Activated CD4-positive, alpha-beta memory T cell treated with anti-CD3 and anti-CD28 coated beads, Interleukin-2, amount 10 ng/mL, durations not matched to agents 7 days and 5 days (primary cell): ENCODE results near the gene TNN. TPM values are rescaled to one million over a fixed set of nuclear protein-coding genes. Genes with fewer than 3 reads are reported as not detected.

Experiments used
- CTCF ChIA-PET: fragments of 350-600 bp; sonication (Branson Sonifier 250); formaldehyde crosslinking; loops from one replicate; lab custom pipeline; 2021; ENCODE audit warnings: antibody characterized with exemption, inconsistent platforms; lab: Charles Lee
- POLR2A ChIA-PET: fragments of 350-600 bp; sonication (Branson Sonifier 250); formaldehyde crosslinking; loops from one replicate; lab custom pipeline; 2021; ENCODE audit warnings: antibody characterized with exemption; lab: Charles Lee
- DNase-seq: peaks from one replicate; pipeline ENCODE4 v3.0.0-alpha.2; 2020
- H3K27ac Mint-ChIP-seq: one replicate; pipeline ENCODE4 v1.8.0; 2021; ENCODE audit warnings: mild to moderate bottlenecking, mixed read lengths
- H3K27me3 Mint-ChIP-seq: one replicate; pipeline ENCODE4 v1.8.0; 2021; ENCODE audit warnings: mixed read lengths
- H3K36me3 Mint-ChIP-seq: one replicate; pipeline ENCODE4 v1.8.0; 2021; ENCODE audit warnings: low read depth, mixed read lengths
- H3K4me1 Mint-ChIP-seq: one replicate; pipeline ENCODE4 v1.8.0; 2021; ENCODE audit warnings: mixed read lengths
- H3K4me3 Mint-ChIP-seq: one replicate; pipeline ENCODE4 v1.8.0; 2021; ENCODE audit warnings: mild to moderate bottlenecking, mixed read lengths
- H3K9me3 Mint-ChIP-seq: one replicate; pipeline ENCODE4 v1.8.0; 2021; ENCODE audit warnings: mixed read lengths
- total RNA-seq, 2 experiments: library from RNA; stranded (reverse); gene quantifications; one replicate each; pipeline ENCODE4 v1.2.3, GENCODE V29; 2021

Gene TNN
- total RNA-seq, 2 experiments from 2014 or later = not detected

GRCh38 chr1:175138579-175138978 lies 70.9 kb downstream of the TNN start:
- Mint-ChIP-seq H3K9me3 (no peaks in the 10 kb centered on the region), H3K36me3 (no peaks in the 10 kb centered on the region), H3K4me3 (no peak overlapping the region), H3K27me3 (peaks cover 38% of the 10 kb centered on the region), H3K4me1 (peaks cover 8% of the 10 kb centered on the region), H3K27ac (no peak overlapping the region)
- CTCF ChIA-PET = no interaction called here
- no peak for DNase-seq
- POLR2A ChIA-PET = no interaction called here

DNA sequence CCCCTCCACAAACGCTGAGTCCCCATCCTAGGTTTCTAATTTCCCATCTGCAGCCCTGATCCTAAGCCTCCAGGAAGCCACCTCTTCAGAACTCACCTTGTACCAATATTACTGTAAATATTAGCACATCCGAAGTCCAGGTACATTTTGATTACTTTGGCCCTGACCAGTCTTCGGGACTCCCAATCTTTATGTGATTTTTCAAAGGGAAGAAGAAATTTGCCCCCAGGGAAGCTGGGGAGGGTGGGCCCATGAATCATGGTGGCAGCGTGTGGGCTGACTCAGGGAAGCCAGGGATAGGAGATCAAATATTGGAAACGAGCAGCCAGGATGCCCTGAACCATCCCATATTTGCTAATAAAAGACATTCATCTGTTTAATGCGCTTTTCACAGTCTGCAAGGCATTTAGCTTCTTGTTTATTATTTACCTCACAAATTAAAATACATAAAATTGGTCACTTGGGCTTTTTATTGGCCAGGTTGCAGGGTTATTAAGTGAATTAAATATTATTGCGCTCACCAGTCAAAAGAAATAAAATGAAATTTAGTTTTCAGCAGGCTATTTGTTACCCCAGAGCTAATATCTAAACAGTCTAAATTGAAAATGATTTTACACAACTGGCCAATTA lies 78.4 kb downstream of the TNN start:
- H3K36me3 Mint-ChIP-seq = no peaks in the 10 kb centered on the region
- H3K9me3 Mint-ChIP-seq = no peaks in the 10 kb centered on the region
- ChIA-PET POLR2A (interaction anchor here (1.0 kb wide), 1 partner anchor 949 kb away, joined by 3 read pairs; no protein-coding TSS in a partner anchor), CTCF (interaction anchor here (0.6 to 7.3 kb wide), 41 partner anchors 9 to 887 kb away, joined by 3 to 79 read pairs (median 4); no protein-coding TSS in a partner anchor)
- peaks cover 8% of the 10 kb centered on the region for H3K4me1 Mint-ChIP-seq
- peaks cover 22% of the 10 kb centered on the region for H3K27me3 Mint-ChIP-seq
- no peak for DNase-seq
- H3K4me3 Mint-ChIP-seq = no peak overlapping the region
- no peak overlapping the region for H3K27ac Mint-ChIP-seq

DNA sequence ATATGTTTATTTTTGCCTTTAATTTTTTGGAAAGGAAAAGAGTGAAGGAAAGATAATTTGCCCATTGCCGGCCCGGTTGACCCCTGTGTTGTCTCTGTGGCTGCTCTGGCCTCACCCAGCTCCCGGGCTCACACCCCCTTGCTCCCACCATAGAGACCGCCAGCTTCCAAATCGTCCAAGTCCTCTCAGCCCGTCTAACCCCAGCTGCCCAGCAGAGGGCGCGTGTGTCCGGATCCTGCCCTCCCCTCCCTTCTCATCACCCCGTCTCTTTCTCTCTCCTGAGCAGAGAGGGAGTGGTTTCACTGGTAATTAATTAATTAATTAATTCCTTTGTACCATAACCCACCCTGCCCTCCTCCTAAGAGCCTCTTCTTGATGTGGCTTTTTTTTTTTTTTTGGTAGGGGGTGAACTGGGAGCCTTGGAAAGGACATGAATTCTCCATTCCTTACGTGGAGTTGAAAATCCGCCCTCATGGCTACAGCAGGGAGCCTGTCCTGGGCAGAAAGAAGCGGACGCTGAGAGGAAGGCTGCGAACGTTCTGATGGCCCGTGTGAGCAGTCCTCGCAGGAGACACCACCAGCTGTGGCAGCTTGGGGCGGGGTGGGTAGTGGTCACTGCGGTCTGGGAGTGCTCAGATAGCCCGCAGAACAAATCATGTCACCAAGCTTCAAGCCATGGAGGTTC lies 79.0 kb downstream of the TNN start:
- CTCF ChIA-PET = interaction anchor here (0.6 to 7.3 kb wide), 38 partner anchors 9 to 333 kb away, joined by 3 to 79 read pairs (median 4); no protein-coding TSS in a partner anchor
- H3K27me3 Mint-ChIP-seq = peaks cover 27% of the 10 kb centered on the region
- H3K4me1 Mint-ChIP-seq = peaks cover 7% of the 10 kb centered on the region
- H3K9me3 Mint-ChIP-seq = no peaks in the 10 kb centered on the region
- POLR2A ChIA-PET = interaction anchor here (1.0 kb wide), 1 partner anchor 948 kb away, joined by 3 read pairs; no protein-coding TSS in a partner anchor
- no peaks in the 10 kb centered on the region for H3K36me3 Mint-ChIP-seq
- no peak overlapping the region for H3K27ac Mint-ChIP-seq
- no peak overlapping the region for H3K4me3 Mint-ChIP-seq
- DNase-seq = peak; percentile 70

GRCh38 chr1:175147569-175147968 lies 79.9 kb downstream of the TNN start:
- no peak for DNase-seq
- no peaks in the 10 kb centered on the region for H3K9me3 Mint-ChIP-seq
- POLR2A ChIA-PET = no interaction called here

GRCh38 chr1:175148068-175148467 lies 80.4 kb downstream of the TNN start:
- Mint-ChIP-seq H3K27me3 (peaks cover 38% of the 10 kb centered on the region), H3K36me3 (no peaks in the 10 kb centered on the region), H3K9me3 (no peaks in the 10 kb centered on the region), H3K4me1 (no peaks in the 10 kb centered on the region), H3K27ac (no peak overlapping the region), H3K4me3 (no peak overlapping the region)
- POLR2A ChIA-PET = no interaction called here
- CTCF ChIA-PET = interaction anchor here (0.8 to 7.3 kb wide), 3 partner anchors 7 to 171 kb away, joined by 4 to 79 read pairs (median 27); no protein-coding TSS in a partner anchor
- DNase-seq = no peak

More at GRCh38 chr1:175147569-175147968, 79.9 kb downstream of the TNN start:
- H3K4me3 Mint-ChIP-seq = no peak overlapping the region
- CTCF ChIA-PET = interaction anchor here (0.8 to 7.3 kb wide), 6 partner anchors 8 to 171 kb away, joined by 3 to 79 read pairs (median 7); no protein-coding TSS in a partner anchor
- no peaks in the 10 kb centered on the region for H3K4me1 Mint-ChIP-seq
- no peak overlapping the region for H3K27ac Mint-ChIP-seq
- peaks cover 33% of the 10 kb centered on the region for H3K27me3 Mint-ChIP-seq
- H3K36me3 Mint-ChIP-seq = no peaks in the 10 kb centered on the region

- POLR2A ChIA-PET = interaction anchor here (1.3 to 2.1 kb wide), 3 partner anchors 10 to 168 kb away, joined by 3 to 14 read pairs (median 4); no protein-coding TSS in a partner anchor
- no peaks in the 10 kb centered on the region for H3K36me3 Mint-ChIP-seq
- H3K27ac Mint-ChIP-seq = no peak overlapping the region
- no peaks in the 10 kb centered on the region for H3K9me3 Mint-ChIP-seq
- CTCF ChIA-PET = interaction anchor here (1.0 to 4.1 kb wide), 22 partner anchors 9 to 223 kb away, joined by 3 to 238 read pairs (median 8); no protein-coding TSS in a partner anchor
- peaks cover 48% of the 10 kb centered on the region for H3K27me3 Mint-ChIP-seq
- no peak overlapping the region for H3K4me3 Mint-ChIP-seq
- no peak for DNase-seq
- peaks cover 6% of the 10 kb centered on the region for H3K4me1 Mint-ChIP-seq
Observed at GRCh38 chr1:175150596-175151319, 83.1 kb downstream of the TNN start.

DNA sequence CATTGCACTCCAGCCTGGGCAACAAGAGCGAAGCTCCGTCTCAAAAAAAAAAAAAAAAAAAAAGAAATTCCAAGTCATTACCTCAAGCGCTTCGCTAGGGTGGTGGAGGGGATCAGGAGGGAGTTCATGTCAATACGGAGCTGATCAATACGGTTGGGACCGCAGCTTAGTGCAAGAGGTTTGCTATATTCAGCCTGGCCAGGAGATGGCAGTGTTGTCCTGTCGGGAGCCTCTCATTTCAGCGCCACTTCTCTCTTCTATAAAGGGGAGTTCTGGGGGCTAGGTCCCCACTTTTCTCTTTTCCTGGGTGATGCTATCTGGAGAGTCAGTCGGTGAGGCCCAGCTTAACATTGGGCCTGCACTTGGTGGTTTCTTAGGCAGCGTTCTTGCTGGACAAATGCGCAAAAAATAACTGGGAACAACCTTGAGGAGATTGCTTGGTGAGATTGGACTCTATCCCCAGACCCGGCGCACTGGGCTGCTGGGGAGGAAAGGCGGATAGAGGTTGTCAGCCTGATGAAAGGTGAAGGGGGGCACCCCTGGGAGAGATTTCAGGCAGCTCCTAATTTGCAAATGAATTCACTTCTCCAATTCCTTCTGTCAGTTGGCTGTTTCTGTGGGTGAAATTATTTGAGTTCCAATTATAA lies 84.5 kb downstream of the TNN start:
- H3K4me3 Mint-ChIP-seq = no peak overlapping the region
- peak; percentile 69 for DNase-seq
- CTCF ChIA-PET = interaction anchor here (0.5 to 4.1 kb wide), 70 partner anchors 8 to 672 kb away, joined by 3 to 238 read pairs (median 5); partner anchors contain the start of gene MRPS14
- peaks cover 48% of the 10 kb centered on the region for H3K27me3 Mint-ChIP-seq
- POLR2A ChIA-PET = interaction anchor here (0.8 to 2.1 kb wide), 5 partner anchors 35 to 172 kb away, joined by 3 to 14 read pairs (median 3); partner anchors contain the start of gene MRPS14
- no peak overlapping the region for H3K27ac Mint-ChIP-seq
- H3K4me1 Mint-ChIP-seq = peaks cover 6% of the 10 kb centered on the region
- no peaks in the 10 kb centered on the region for H3K36me3 Mint-ChIP-seq
- H3K9me3 Mint-ChIP-seq = no peaks in the 10 kb centered on the region

DNA sequence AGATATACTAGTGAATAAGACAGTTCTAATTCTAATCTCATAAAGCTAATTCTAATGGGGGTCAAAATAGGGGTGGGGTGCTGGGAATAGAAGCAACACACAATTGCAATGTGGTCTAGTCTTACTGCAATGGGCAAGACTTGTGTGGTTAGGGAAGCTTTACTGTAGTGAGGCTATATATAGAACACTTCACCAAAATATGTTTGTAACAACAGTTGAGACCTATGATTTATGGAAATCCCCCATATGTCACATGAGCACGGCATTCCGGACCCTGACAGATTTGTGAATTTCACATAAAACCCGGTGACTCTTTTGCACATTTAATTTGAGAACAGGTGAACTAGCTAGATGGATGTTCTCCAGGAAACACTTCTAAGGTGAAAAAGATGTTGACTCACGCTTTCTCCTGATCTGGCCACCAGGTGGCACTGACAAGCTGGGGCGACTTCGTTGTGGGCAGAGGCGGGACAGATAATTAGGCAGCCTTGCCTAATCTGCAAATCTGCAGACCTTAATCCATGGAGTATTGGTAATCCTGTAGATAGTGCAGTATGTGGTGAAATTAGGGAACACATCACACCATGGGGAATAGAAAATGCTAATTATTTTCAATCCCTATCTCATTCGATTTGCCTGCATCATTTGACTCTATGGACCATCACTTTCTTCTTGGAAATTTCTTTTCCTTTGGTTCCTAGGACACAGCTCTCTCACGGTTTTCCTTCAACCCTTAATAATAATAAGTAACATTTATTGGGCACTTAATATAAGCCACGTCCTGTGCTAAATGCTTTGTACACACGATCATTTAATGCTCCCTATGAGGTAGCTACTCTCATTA lies 87.2 kb downstream of the TNN start:
- Mint-ChIP-seq H3K9me3 (no peaks in the 10 kb centered on the region), H3K4me3 (no peak overlapping the region), H3K27me3 (peaks cover 39% of the 10 kb centered on the region), H3K36me3 (peaks cover 19% of the 10 kb centered on the region), H3K27ac (no peak overlapping the region), H3K4me1 (peaks cover 9% of the 10 kb centered on the region)
- POLR2A ChIA-PET = interaction anchor here (1.0 to 2.8 kb wide), 8 partner anchors 13 to 165 kb away, joined by 3 to 14 read pairs (median 4); no protein-coding TSS in a partner anchor
- CTCF ChIA-PET = interaction anchor here (0.6 to 6.4 kb wide), 44 partner anchors 8 to 327 kb away, joined by 3 to 209 read pairs (median 4); partner anchors contain the start of gene MRPS14
- DNase-seq = peak; percentile 76

- ChIA-PET POLR2A (interaction anchor here (1.0 to 2.8 kb wide), 7 partner anchors 14 to 164 kb away, joined by 3 to 14 read pairs (median 5); no protein-coding TSS in a partner anchor), CTCF (interaction anchor here (0.9 to 6.4 kb wide), 42 partner anchors 8 to 327 kb away, joined by 3 to 209 read pairs (median 4); partner anchors contain the start of gene MRPS14)
- Mint-ChIP-seq H3K9me3 (no peaks in the 10 kb centered on the region), H3K4me3 (no peak overlapping the region), H3K27me3 (peaks cover 37% of the 10 kb centered on the region), H3K4me1 (peaks cover 10% of the 10 kb centered on the region), H3K27ac (no peak overlapping the region), H3K36me3 (peaks cover 25% of the 10 kb centered on the region)
- no peak for DNase-seq
Observed at GRCh38 chr1:175155473-175155856, 87.8 kb downstream of the TNN start.

DNA sequence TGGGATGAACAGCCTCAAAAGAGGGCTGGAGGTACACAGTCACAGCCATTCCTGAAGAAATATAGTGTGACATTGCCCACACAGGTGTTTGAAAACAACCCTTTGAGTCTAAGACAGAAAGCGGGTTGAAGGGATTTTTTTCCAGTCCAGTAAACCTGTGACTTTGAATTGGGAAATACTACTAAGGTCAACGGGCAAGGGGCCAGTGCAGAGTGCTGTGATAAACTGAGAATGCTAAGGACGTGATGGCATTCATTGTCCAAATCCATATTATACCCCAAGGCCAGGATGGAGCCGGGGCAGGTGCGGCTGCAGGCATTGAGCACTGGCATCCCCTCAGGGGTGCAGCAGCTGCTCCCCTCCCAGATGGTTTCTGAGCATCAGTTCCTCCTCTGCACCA lies 88.3 kb downstream of the TNN start:
- POLR2A ChIA-PET = interaction anchor here (1.0 to 2.8 kb wide), 5 partner anchors 15 to 168 kb away, joined by 3 to 14 read pairs (median 5); no protein-coding TSS in a partner anchor
- Mint-ChIP-seq H3K4me1 (peaks cover 14% of the 10 kb centered on the region), H3K27ac (no peak overlapping the region), H3K9me3 (no peaks in the 10 kb centered on the region), H3K36me3 (peaks cover 30% of the 10 kb centered on the region), H3K4me3 (no peak overlapping the region), H3K27me3 (peaks cover 32% of the 10 kb centered on the region)
- CTCF ChIA-PET = interaction anchor here (0.9 to 6.4 kb wide), 26 partner anchors 9 to 324 kb away, joined by 3 to 209 read pairs (median 6); partner anchors contain the start of gene MRPS14
- no peak for DNase-seq

GRCh38 chr1:175157200-175157599 lies 89.6 kb downstream of the TNN start:
- Mint-ChIP-seq H3K9me3 (no peaks in the 10 kb centered on the region), H3K27ac (no peak overlapping the region), H3K4me1 (peaks cover 21% of the 10 kb centered on the region), H3K4me3 (no peak overlapping the region), H3K36me3 (peaks cover 41% of the 10 kb centered on the region), H3K27me3 (peaks cover 24% of the 10 kb centered on the region)
- ChIA-PET CTCF (interaction anchor here (0.6 to 6.4 kb wide), 4 partner anchors 31 to 545 kb away, joined by 5 to 209 read pairs (median 20); no protein-coding TSS in a partner anchor), POLR2A (interaction anchor here (1.0 to 2.8 kb wide), 3 partner anchors 11 to 166 kb away, joined by 3 to 14 read pairs (median 3); no protein-coding TSS in a partner anchor)
- DNase-seq = no peak
